GM18520 (cell line): ENCODE measurements around the gene RGS14.
A peak's percentile ranks its signal among the peaks of the same experiment; 100 is the strongest.
"Not testable (repeated sequence)": the region's sequence is repeated elsewhere in the genome, so short reads cannot be mapped to it uniquely, and the experiment has no call there.

ENCODE experiments used
- ATAC-seq: cut with Tn5 transposase; IDR thresholded peaks from one replicate; pipeline ENCODE4 v1.9.1; 2021; ENCODE audit not compliant: unreplicated experiment

Gene RGS14

DNA sequence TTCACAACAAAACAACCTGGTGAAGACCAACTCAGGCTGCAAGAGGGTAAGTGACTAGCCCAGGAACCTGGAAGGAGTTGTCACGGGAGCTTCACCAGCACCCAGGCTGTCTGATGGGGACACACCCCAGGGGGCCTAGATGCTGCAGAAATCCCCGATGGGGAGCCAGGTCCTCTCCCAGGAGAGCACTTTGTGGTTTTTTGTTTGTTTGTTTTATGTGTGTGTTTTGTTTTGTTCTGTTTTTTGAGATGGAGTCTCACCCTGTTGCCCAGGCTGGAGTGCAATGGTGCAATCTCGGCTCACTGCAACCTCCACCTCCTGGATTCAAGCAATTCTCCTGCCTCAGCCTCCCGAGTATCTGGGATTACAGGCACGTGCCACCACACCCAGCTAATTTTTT, 17.8 kb downstream of the RGS14 start:
- ATAC-seq, result not testable (repeated sequence)

DNA sequence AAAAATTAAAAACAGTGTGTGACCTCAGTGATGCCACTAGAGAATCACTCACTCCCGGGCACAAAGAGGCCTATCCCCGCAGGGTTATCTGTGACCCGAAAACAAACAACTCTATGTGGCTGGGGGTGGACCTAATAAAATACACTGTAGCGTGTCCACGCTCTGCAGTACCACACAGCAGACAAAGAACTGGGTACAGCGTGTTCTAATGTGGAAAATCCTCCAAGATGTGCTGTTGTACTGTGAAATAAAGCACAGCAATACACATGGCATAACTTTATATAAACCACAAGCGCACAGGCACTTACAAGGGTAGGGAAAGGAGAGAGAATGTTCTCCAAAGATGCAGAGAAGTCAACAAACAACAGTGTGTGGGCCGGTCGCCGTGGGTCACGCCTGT, 18.4 kb downstream of the RGS14 start:
- no peak for ATAC-seq

- ATAC-seq, result no peak
Measured at GRCh38 chr5:177377851-177378776, 20.4 kb downstream of the RGS14 start.

- ATAC-seq, result no peak
Measured at GRCh38 chr5:177378884-177379883, 21.5 kb downstream of the RGS14 start.

DNA sequence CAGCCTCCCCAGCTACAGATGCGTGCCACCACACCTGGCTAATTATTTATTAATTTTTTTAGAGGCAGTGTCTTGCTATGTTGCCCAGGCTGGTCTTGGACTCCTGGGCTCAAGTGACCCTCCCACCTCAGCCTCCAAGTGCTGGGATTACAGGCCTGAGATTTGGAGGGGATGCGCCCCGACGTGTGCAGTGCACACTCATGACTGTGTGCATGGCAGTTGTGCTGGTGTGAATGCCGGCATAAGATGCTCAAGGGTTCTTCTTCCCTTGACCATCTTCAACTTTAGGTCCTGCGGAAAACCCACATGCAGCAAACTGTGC, 23.0 kb downstream of the RGS14 start:
- no peak for ATAC-seq

- ATAC-seq, result no peak
Measured at GRCh38 chr5:177382423-177383029, 24.8 kb downstream of the RGS14 start.

GRCh38 chr5:177383181-177383580, 25.5 kb downstream of the RGS14 start:
- no peak for ATAC-seq

GRCh38 chr5:177384134-177384533, 26.4 kb downstream of the RGS14 start, which contains the start of gene SLC34A1:
Gene SLC34A1 (plus strand): TSS chr5:177384434. CDS start chr5:177385742, 1,308 bp downstream.
- no peak for ATAC-seq

GRCh38 chr5:177385720-177386119, 28.0 kb downstream of the RGS14 start:
- no peak for ATAC-seq

GRCh38 chr5:177386542-177386941, 28.8 kb downstream of the RGS14 start:
- ATAC-seq, result no peak

GRCh38 chr5:177387405-177387804, 29.7 kb downstream of the RGS14 start:
- no peak for ATAC-seq

DNA sequence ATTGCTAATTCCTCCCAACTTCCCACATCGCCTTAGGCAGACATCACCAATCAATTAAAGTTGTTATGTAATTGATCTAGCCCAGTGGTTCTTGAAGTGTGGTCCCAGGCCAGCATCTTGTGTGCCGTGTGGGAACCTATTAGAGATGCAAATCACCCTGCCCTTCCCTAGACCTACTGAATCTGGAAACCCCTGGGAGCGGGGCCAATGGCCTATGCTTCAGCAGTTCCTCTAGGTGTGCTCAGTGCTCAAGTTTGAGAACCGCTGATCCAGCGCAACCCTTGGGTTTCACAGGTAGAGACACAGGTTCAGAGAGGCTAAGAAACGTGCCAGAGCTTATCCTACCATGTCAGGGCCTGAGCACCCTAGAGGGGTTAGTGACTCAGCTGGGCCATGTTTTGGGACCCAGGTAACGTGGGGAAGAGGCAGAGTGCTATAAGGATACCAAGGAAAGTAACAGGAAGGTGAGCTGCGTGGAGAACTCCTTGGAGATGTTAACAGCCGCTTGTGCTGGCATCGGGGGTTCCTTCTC, 30.9 kb downstream of the RGS14 start:
- no peak for ATAC-seq

GRCh38 chr5:177389241-177390169, 31.8 kb downstream of the RGS14 start:
- peak; percentile 62 for ATAC-seq

- ATAC-seq, result no peak
Measured at GRCh38 chr5:177390363-177391300, 32.9 kb downstream of the RGS14 start.

GRCh38 chr5:177392765-177393164, 35.0 kb downstream of the RGS14 start:
- ATAC-seq, result no peak

GRCh38 chr5:177393206-177393765, 35.6 kb downstream of the RGS14 start:
- no peak for ATAC-seq

GRCh38 chr5:177393990-177394389, 36.3 kb downstream of the RGS14 start:
- ATAC-seq, result no peak

DNA sequence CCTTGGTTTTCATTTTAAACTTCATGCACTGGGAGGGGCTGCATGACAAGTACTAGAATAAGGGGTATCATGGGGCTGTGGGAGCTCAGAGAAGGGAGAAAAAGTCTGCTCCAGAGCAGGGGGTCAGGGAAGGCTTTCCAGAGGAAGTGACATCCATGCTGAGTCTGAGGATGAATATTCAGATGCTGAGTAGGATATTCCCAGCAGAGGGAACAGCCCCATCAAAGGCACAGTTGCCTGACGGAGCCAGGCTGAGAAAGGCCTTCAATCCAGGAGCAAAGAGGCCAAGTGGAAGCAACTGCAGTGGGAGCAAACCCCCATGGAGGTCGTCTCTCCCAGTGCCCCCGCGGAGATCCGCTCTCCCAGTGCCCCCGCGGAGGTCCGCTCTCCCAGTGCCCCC, 38.4 kb downstream of the RGS14 start:
- no peak for ATAC-seq
